Stimulated activated naive CD8-positive, alpha-beta T cell treated with anti-CD3 and anti-CD28 coated beads, Interleukin-15, Interleukin-2, amounts not matched to agents 100 ng/mL and 50 ng/mL, for 24 hours (primary cell): ENCODE measurements around the gene PPP2R2D.
"Not testable (repeated sequence)": the region's sequence is repeated elsewhere in the genome, so short reads cannot be mapped to it uniquely, and the experiment has no call there.

Source experiments
- H3K27ac Mint-ChIP-seq: one replicate; pipeline ENCODE4 v1.8.0; 2021; ENCODE audit warnings: mild to moderate bottlenecking, mixed read lengths
- H3K27me3 Mint-ChIP-seq: one replicate; pipeline ENCODE4 v1.8.0; 2021; ENCODE audit warnings: mixed read lengths
- H3K36me3 Mint-ChIP-seq: one replicate; pipeline ENCODE4 v1.8.0; 2021; ENCODE audit warnings: low read depth, mixed read lengths
- H3K4me1 Mint-ChIP-seq: one replicate; pipeline ENCODE4 v1.8.0; 2021; ENCODE audit warnings: low read depth, mixed read lengths
- H3K4me3 Mint-ChIP-seq: one replicate; pipeline ENCODE4 v1.8.0; 2021; ENCODE audit warnings: mild to moderate bottlenecking, mixed read lengths
- H3K9me3 Mint-ChIP-seq: one replicate; pipeline ENCODE4 v1.8.0; 2021; ENCODE audit warnings: mixed read lengths

PPP2R2D gene

DNA sequence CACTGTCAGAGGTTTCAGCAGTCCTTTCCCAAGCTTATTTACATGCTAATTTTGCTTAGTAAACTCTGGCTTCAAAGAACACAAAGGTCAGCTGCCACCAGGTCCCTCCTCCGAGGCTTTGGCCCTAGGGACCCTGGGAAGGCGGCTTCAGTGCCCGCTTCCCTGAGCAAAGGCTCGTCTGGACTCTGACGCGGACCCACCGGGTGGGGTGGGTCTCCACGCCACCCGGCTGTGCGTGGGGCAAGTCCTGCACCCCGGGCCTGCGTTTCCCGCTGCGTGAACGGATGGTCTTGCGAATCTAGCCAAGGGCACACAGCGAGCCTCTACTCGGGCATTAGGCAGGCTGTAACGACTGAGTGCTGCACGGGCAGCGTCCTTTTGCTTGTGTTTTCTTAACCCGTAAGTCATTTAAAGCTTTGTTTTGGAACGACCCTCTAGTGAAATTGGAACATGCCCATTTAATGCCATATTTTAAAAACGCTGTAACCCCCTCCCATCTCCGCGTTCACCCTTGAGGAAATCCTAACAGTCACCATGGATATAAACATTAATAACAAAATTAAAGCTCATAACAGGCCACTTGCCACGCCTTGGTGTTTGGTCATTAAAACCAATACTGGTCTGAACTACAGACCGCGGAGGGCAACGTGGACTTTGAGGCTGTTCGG lies 80.1 kb downstream of the PPP2R2D start:
- Mint-ChIP-seq H3K27me3 (no peaks in the 10 kb centered on the region), H3K4me3 (peak overlapping the region; percentile 87), H3K36me3 (peaks cover 26% of the 10 kb centered on the region), H3K27ac (peak overlapping the region; percentile 59), H3K4me1 (peaks cover 46% of the 10 kb centered on the region), H3K9me3 (no peaks in the 10 kb centered on the region)

DNA sequence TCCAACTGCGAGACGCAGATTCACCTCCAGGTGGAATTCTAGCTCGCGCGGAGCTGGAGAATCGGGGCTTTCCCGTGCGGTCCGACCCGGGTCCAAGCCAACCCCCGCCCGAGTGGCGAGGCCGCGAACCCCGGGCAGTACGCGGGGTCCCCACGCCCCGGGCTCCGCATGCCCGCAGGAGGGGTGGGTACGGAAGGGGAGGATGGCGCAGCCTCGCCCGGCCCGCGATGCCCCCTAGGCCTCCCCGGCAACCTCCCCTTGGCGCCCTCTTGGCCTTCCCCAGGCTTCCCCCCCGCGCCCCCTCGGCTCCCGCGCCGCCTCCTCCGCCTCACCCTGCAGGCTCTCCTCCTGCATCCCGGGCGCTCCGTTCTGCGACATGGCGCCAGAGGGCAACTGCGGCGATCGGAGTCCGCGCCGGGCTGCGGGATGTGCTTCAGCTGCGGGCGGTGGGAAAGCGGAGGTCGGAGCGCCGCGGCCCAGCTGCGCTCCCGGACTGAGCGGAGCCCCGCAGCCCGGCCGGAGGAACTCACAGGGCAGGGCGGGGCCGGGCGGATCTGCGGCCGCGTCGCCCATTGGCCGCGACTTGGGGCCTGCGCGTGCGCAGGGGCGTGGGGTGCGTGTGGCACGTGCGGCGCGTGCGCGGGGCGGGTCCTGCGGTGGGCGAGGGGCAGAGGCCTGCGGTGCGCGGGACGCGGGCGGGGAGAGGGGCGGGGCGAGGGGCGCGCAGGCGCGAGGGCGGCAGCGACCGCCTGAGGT lies 80.8 kb downstream of the PPP2R2D start, which contains the start of gene BNIP3:
Gene BNIP3 (minus strand): TSS at position 495 of the 756 bp plus-strand sequence. CDS start 117 bp downstream, at position 378.
- peak within 1 kb of the TSS; percentile 61 for H3K27ac Mint-ChIP-seq
- H3K36me3 Mint-ChIP-seq, result peaks cover 22% of the 10 kb centered on the region
- peaks cover 38% of the 10 kb centered on the region for H3K4me1 Mint-ChIP-seq
- peak within 1 kb of the TSS; percentile 87 for H3K4me3 Mint-ChIP-seq
- H3K27me3 Mint-ChIP-seq, result no peaks in the 10 kb centered on the region
- H3K9me3 Mint-ChIP-seq, result no peaks in the 10 kb centered on the region

- peaks cover 33% of the 10 kb centered on the region for H3K4me1 Mint-ChIP-seq
- no peak overlapping the region for H3K27ac Mint-ChIP-seq
- no peaks in the 10 kb centered on the region for H3K9me3 Mint-ChIP-seq
- peaks cover 20% of the 10 kb centered on the region for H3K36me3 Mint-ChIP-seq
- H3K4me3 Mint-ChIP-seq, result peak overlapping the region; percentile 64
- H3K27me3 Mint-ChIP-seq, result no peaks in the 10 kb centered on the region
Measured at GRCh38 chr10:131982185-131982756, 81.5 kb downstream of the PPP2R2D start.

DNA sequence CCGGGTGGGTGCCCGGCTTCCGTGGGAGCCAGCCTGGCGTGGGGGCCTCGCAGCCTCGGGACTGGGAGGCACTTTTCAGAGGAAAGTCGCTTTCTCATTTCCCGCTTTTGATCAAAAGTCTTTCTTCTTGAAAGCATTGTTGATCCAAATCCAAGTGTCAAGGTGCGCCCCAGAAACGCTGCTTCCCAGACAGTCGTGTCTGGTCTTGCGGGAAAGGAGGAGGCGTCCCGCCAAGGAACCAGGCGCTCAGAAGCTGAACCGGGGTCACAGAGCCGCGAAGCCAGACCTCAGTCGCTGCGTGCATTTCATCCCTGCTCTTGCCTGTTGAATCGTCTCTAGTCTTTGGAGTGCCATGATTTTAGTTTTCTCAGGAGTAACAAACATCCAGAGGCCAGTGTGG lies 82.0 kb downstream of the PPP2R2D start:
- H3K36me3 Mint-ChIP-seq, result peaks cover 15% of the 10 kb centered on the region
- no peaks in the 10 kb centered on the region for H3K9me3 Mint-ChIP-seq
- H3K4me1 Mint-ChIP-seq, result peaks cover 28% of the 10 kb centered on the region
- H3K4me3 Mint-ChIP-seq, result peak overlapping the region; percentile 72
- H3K27me3 Mint-ChIP-seq, result no peaks in the 10 kb centered on the region
- H3K27ac Mint-ChIP-seq, result peak overlapping the region; percentile 61

DNA sequence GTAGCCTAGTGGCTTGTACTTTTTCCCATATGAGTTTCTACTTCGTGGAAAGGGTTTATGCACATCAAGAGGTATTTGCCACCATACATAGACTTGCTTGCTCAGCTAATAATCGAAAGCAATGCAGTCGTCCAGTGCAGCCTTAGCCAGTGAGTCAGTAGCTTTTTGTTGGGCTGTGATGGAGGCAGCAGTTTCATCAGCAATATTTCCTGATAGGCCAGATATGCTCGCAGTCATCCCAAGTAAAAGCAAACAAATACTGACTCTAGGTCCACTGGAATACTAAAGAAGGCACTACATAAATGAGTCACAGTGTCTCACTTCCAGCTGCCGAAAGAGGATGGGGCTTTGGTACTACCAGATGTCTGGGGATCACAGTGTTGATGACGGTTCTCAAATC lies 83.0 kb downstream of the PPP2R2D start:
- peaks cover 8% of the 10 kb centered on the region for H3K36me3 Mint-ChIP-seq
- no peaks in the 10 kb centered on the region for H3K9me3 Mint-ChIP-seq
- H3K27me3 Mint-ChIP-seq, result no peaks in the 10 kb centered on the region
- no peak overlapping the region for H3K27ac Mint-ChIP-seq
- peak overlapping the region; percentile 72 for H3K4me3 Mint-ChIP-seq
- peaks cover 18% of the 10 kb centered on the region for H3K4me1 Mint-ChIP-seq

DNA sequence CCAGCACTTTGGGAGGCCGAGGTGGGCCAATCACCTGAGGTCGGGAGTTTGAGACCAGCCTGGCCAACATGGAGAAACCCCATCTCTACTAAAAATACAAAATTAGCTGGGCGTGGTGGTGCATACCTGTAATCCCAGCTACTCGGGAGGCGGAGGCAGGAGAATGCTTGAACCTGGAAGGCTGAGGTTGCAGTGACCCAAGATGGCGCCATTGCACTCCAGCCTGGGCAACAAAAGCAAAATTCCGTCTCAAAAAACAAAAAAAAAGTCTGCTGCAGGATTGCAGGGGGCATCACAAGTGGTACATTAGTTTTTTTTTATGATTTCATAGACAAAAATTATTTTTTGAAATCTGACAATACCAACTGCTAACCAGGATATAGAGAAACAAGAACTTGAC lies 86.0 kb downstream of the PPP2R2D start:
- not testable (repeated sequence) for H3K27me3 Mint-ChIP-seq, H3K36me3 Mint-ChIP-seq, H3K4me1 Mint-ChIP-seq, H3K9me3 Mint-ChIP-seq, H3K4me3 Mint-ChIP-seq, H3K27ac Mint-ChIP-seq

GRCh38 chr10:131987301-131987700 lies 86.5 kb downstream of the PPP2R2D start:
- H3K4me1 Mint-ChIP-seq, H3K27me3 Mint-ChIP-seq, H3K36me3 Mint-ChIP-seq, H3K9me3 Mint-ChIP-seq, H3K27ac Mint-ChIP-seq, H3K4me3 Mint-ChIP-seq: not testable (repeated sequence)

GRCh38 chr10:131987786-131988185 lies 87.0 kb downstream of the PPP2R2D start:
- not testable (repeated sequence) for H3K9me3 Mint-ChIP-seq, H3K27me3 Mint-ChIP-seq, H3K4me1 Mint-ChIP-seq, H3K36me3 Mint-ChIP-seq, H3K27ac Mint-ChIP-seq, H3K4me3 Mint-ChIP-seq

- Mint-ChIP-seq H3K4me3 (no peak overlapping the region), H3K4me1 (no peaks in the 10 kb centered on the region), H3K27me3 (no peaks in the 10 kb centered on the region), H3K36me3 (no peaks in the 10 kb centered on the region), H3K27ac (no peak overlapping the region), H3K9me3 (no peaks in the 10 kb centered on the region)
Measured at GRCh38 chr10:131991726-131992125, 90.9 kb downstream of the PPP2R2D start.

- no peaks in the 10 kb centered on the region for H3K27me3 Mint-ChIP-seq
- no peaks in the 10 kb centered on the region for H3K4me1 Mint-ChIP-seq
- no peaks in the 10 kb centered on the region for H3K36me3 Mint-ChIP-seq
- no peak overlapping the region for H3K4me3 Mint-ChIP-seq
- no peaks in the 10 kb centered on the region for H3K9me3 Mint-ChIP-seq
- H3K27ac Mint-ChIP-seq, result no peak overlapping the region
Measured at GRCh38 chr10:131993275-131993674, 92.5 kb downstream of the PPP2R2D start.

DNA sequence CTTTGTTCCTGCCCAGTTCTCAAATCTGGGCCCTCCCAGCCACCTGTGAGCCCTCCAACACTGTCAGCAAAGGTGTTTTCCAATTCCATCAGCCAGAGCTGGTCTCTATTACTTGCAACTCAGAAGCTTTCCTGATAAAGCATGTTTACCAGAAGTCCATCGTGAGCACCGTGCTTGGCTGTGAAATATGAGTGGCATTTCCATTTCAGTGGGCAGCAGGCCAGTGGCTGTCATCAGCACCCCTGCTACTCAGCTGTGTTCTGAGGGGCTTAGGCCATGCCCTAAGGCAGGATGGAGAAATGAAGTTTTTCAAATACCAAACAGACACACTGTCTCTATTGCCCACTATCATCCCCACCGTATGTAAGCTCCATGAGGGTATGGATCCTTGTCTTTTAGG lies 93.6 kb downstream of the PPP2R2D start:
- no peaks in the 10 kb centered on the region for H3K4me1 Mint-ChIP-seq
- no peaks in the 10 kb centered on the region for H3K36me3 Mint-ChIP-seq
- no peaks in the 10 kb centered on the region for H3K27me3 Mint-ChIP-seq
- H3K27ac Mint-ChIP-seq, result no peak overlapping the region
- no peak overlapping the region for H3K4me3 Mint-ChIP-seq
- no peaks in the 10 kb centered on the region for H3K9me3 Mint-ChIP-seq

DNA sequence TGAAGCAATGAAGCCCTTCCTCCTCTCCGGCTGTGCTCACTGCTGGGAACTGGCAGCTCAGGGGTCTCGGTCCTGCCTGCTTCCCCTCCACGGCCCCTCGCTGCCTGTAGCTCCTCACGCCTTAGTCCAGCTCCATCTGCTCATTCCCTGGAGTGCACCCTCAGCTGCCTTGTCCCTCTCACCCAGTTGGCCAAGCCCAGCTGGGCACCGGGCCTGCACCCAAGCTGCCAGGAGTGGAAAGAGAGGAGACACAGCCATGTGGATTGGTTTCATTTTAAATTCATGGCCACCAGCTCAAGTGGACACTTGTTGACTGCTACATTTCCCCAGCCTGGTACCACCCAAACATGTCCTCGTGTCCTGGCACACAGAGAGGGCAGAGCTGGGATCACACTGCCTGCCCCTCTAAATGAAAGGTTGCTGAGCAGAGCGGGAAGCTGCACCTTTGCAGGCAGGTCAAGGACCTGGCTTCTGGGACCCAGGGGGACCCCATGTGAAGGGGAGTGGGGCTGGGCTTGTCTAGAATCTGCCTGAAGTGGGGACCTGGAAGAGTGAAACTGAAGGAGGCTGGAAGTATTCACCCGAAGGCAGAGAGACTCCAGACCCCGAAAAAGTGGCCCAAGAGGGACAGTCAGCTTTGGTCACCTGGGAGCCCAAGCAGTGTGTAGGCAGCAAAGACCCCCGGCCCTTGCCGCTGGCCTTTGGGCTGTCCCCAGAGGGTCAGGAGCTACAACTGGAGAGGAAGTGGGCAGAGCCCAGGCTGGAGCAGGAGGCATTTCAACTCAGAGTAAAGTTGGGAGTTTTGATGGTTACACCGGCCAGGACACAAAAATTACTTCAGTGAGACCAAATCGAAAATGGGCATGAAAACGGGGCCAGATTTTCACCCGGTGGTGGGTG lies 95.9 kb downstream of the PPP2R2D start:
- Mint-ChIP-seq H3K4me3 (no peak overlapping the region), H3K27me3 (no peaks in the 10 kb centered on the region), H3K9me3 (no peaks in the 10 kb centered on the region), H3K4me1 (no peaks in the 10 kb centered on the region), H3K36me3 (no peaks in the 10 kb centered on the region), H3K27ac (no peak overlapping the region)

- Mint-ChIP-seq H3K36me3 (no peaks in the 10 kb centered on the region), H3K4me1 (no peaks in the 10 kb centered on the region), H3K27me3 (no peaks in the 10 kb centered on the region), H3K9me3 (no peaks in the 10 kb centered on the region), H3K27ac (no peak overlapping the region), H3K4me3 (no peak overlapping the region)
Measured at GRCh38 chr10:131997366-131998049, 96.7 kb downstream of the PPP2R2D start.

GRCh38 chr10:131998050-131998844 lies 97.4 kb downstream of the PPP2R2D start:
- H3K4me1 Mint-ChIP-seq, result no peaks in the 10 kb centered on the region
- H3K27me3 Mint-ChIP-seq, result no peaks in the 10 kb centered on the region
- no peaks in the 10 kb centered on the region for H3K36me3 Mint-ChIP-seq
- H3K9me3 Mint-ChIP-seq, result no peaks in the 10 kb centered on the region
- H3K4me3 Mint-ChIP-seq, result no peak overlapping the region
- no peak overlapping the region for H3K27ac Mint-ChIP-seq
